HG02938 (cell line): ENCODE data around the gene CXXC4.

ENCODE experiments used
- ATAC-seq: cut with Tn5 transposase; IDR thresholded peaks from one replicate; pipeline ENCODE4 v1.9.1; 2021; ENCODE audit warnings: mild to moderate bottlenecking, moderate library complexity; ENCODE audit not compliant: unreplicated experiment

Gene CXXC4

GRCh38 chr4:104490096-104490769, 4.5 kb downstream of the CXXC4 start:
- peak; percentile 52 for ATAC-seq

- peak; percentile 29 for ATAC-seq
Observed at GRCh38 chr4:104489731-104490095, 5.0 kb downstream of the CXXC4 start.

GRCh38 chr4:104488151-104488550, 6.5 kb downstream of the CXXC4 start:
- ATAC-seq, result no peak

GRCh38 chr4:104486716-104487504, 7.8 kb downstream of the CXXC4 start:
- ATAC-seq, result no peak

- ATAC-seq, result no peak
Observed at GRCh38 chr4:104475652-104476051, 19.0 kb downstream of the CXXC4 start.

GRCh38 chr4:104472766-104473165, 21.9 kb downstream of the CXXC4 start:
- no peak for ATAC-seq

- ATAC-seq, result no peak
Observed at GRCh38 chr4:104470770-104471169, 23.9 kb downstream of the CXXC4 start.

- no peak for ATAC-seq
Observed at GRCh38 chr4:104469794-104470193, 24.9 kb downstream of the CXXC4 start.

GRCh38 chr4:104465619-104466018, 29.1 kb downstream of the CXXC4 start:
- no peak for ATAC-seq

GRCh38 chr4:104465201-104465600, 29.5 kb downstream of the CXXC4 start:
- no peak for ATAC-seq

- no peak for ATAC-seq
Observed at GRCh38 chr4:104462641-104463040, 32.1 kb downstream of the CXXC4 start.

- ATAC-seq, result no peak
Observed at GRCh38 chr4:104457308-104457981, 37.2 kb downstream of the CXXC4 start.

- ATAC-seq, result peak; percentile 83
Observed at GRCh38 chr4:104451573-104451972, 43.1 kb downstream of the CXXC4 start.

- ATAC-seq, result no peak
Observed at GRCh38 chr4:104449537-104449936, 45.2 kb downstream of the CXXC4 start.

- no peak for ATAC-seq
Observed at GRCh38 chr4:104447294-104447693, 47.4 kb downstream of the CXXC4 start.

GRCh38 chr4:104446431-104447278, 48.0 kb downstream of the CXXC4 start:
- ATAC-seq, result no peak

- no peak for ATAC-seq
Observed at GRCh38 chr4:104444685-104445084, 50.0 kb downstream of the CXXC4 start.

- ATAC-seq, result no peak
Observed at GRCh38 chr4:104436542-104436941, 58.2 kb downstream of the CXXC4 start.

- no peak for ATAC-seq
Observed at GRCh38 chr4:104429150-104429741, 65.4 kb downstream of the CXXC4 start.

GRCh38 chr4:104425948-104426347, 68.7 kb downstream of the CXXC4 start:
- no peak for ATAC-seq

- no peak for ATAC-seq
Observed at GRCh38 chr4:104424989-104425388, 69.7 kb downstream of the CXXC4 start.
